HG02678 (cell line): ENCODE data around the gene VPS26C.
"Not testable (repeated sequence)": the region's sequence is repeated elsewhere in the genome, so short reads cannot be mapped to it uniquely, and the experiment has no call there.

ENCODE experiments used
- ATAC-seq: cut with Tn5 transposase; IDR thresholded peaks from one replicate; pipeline ENCODE4 v1.9.1; 2021; ENCODE audit warnings: mild to moderate bottlenecking, moderate library complexity; ENCODE audit not compliant: unreplicated experiment

The VPS26C gene

DNA sequence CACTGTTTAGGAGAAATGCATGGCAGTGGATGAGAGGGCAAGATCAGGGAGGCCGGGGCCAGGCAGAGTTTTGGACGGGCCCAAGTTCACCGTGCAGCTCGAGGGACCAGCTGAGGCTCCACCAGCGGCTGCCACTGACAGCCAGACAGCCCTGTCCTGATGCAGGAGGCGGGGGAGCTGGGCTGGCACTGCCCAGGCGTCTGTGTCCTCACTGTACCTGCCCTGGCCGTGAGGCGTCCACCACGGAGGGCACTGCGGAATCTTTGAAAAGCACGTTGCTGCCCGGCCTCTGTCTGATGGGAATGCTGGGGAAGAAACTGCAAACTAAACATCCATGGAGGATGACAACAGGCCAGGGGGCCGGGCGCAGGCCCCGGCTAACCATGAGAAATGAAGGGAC is 35.5 kb downstream of the VPS26C start:
- no peak for ATAC-seq

DNA sequence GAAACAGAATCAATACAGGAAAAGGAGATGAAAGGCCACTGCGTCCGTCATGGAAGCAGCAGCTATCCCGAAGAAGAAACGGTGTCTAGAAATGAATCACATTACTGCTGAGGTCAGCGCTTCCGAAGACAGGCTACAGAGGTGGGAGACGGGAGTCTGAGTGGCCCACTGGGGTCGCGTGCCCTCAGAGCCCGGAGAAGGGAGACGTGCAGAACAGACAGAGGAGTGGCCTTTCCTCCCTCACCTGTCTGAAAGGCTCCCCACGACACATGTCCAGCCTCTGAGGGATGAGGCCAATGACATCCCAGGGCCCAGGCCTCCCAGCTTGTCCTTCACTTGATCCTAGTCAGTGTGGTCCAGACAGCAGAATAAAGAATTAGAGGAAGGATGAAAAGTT is 35.9 kb downstream of the VPS26C start:
- no peak for ATAC-seq

DNA sequence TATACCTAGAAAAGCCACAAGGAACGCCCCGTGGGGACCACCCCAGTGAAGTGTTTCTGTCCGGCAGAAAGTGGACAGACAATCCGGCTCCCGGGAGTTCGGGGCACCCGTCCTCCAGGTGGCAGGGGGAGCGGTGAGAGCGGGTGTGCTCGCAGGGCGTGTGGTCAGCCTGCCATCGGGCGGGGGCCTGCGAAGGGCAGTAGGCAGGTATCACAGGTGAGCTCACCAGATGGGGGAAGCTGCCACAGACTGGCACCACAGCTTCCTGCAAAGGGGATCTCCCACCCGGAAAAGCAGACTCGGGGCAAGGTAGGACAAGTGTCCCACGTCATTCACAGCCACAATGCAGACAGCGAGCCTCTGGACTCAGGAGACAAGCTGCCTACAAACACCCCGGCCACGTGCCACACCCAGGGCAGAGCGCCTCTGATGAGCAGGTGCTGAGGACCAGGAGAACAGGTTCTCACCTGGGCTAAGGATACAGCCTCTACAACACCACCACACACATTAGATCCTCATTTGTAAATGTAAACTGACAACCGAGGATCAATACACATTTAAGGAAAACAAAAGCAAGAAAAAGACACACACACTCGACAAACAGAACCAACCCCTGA is 36.4 kb downstream of the VPS26C start:
- ATAC-seq, result no peak

DNA sequence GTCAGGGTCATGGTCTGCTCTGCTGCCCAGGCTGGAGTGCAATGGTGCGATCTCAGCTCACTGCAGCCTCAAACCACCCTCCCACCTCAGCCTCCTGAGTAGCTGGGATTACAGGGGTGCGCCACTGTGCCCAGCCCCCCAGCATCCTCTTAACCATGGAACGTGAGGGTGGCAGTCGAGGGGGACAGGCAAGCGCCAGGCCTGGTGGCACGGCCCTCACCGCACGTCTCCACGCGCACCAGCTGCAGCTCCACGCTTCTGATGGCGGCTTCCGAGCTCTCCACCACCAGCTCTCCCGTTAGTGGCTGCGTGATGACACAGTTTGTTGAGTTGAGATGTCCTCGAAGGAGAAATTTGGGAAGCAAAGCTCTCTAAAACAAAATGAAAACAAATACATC is 39.1 kb downstream of the VPS26C start:
- no peak for ATAC-seq

DNA sequence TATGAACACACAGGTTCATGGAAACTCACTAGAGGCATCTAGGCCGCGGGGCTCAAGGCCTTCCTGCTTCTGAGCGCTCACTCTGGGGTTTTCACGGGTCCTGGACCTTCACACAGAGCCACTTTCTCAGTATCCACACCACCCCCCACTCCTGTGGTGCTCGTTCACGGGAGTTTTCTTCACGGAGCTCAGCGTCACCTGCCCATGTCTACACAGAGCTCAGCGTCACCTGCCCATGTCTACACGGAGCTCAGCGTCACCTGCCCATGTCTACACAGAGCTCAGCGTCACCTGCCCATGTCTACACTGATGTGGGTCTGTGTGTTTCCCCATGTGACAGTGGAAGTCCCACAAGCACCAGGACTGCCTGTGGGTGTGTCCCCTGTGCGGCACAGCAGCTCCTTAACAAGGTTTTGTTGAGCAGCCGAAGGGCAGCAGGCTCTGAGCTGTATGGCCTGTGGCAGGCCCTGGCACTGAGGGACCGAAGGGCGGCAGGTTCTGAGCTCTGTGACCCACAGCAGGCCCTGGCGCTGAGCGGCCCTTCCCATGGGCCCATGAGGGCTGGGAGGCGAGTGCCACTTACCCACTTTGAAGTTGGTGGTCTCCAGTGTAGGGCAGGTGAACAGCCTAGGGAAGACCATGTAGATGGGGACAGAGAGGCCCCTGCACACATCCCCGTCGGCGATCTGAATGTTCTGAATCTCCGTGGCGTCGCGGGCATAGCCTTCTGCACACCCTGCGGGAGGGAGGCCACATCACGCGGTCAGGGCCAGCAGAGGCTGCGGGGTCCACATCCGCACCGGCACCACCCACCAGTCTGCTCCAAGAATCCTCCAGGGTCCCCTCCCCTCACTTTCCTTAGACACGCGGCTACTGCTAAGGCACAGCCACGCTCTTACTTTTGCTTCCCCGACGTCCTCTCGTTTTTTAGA is 39.8 kb downstream of the VPS26C start:
- no peak for ATAC-seq

DNA sequence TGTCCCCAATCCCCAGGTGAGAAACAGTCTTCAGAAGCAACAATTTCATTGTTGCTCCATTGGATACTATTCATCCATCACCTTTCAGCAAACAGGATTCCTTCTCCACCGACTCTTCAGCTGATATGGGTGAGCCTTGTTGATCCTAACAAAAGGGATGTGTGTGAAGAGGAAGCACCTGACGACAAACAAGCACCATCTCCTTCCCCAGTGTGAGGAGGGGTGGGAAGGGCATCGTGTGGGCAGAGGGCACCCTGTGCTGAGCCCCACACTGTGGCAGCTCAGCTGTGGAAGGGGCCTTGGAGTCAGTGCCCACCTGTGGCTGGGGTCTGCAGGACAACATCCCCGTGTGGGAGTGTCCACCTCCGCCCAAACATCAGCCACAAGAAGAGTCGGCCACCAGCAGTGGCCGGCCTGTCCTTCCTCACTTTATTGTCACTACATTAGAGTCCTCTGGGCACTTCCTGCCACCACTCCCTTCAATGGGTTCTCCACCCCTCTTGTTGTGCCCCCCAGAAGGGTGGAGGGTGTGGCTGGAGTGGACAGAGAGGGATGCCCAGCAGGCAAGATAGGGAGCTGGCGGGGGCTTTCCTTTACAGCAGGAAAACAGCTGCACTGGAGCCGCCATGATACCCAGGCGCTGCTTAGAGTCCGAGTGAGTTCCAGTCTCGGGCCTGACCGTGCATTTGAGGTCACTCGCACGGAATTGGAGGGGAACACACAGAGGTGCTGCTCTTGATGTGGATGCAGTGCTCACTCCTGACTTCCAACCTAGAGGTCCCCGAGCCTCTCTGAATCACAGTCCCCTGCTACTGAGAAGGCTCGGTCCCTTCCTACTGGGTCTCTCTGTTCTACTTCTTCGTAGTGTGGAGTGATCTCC is 40.9 kb downstream of the VPS26C start:
- no peak for ATAC-seq

DNA sequence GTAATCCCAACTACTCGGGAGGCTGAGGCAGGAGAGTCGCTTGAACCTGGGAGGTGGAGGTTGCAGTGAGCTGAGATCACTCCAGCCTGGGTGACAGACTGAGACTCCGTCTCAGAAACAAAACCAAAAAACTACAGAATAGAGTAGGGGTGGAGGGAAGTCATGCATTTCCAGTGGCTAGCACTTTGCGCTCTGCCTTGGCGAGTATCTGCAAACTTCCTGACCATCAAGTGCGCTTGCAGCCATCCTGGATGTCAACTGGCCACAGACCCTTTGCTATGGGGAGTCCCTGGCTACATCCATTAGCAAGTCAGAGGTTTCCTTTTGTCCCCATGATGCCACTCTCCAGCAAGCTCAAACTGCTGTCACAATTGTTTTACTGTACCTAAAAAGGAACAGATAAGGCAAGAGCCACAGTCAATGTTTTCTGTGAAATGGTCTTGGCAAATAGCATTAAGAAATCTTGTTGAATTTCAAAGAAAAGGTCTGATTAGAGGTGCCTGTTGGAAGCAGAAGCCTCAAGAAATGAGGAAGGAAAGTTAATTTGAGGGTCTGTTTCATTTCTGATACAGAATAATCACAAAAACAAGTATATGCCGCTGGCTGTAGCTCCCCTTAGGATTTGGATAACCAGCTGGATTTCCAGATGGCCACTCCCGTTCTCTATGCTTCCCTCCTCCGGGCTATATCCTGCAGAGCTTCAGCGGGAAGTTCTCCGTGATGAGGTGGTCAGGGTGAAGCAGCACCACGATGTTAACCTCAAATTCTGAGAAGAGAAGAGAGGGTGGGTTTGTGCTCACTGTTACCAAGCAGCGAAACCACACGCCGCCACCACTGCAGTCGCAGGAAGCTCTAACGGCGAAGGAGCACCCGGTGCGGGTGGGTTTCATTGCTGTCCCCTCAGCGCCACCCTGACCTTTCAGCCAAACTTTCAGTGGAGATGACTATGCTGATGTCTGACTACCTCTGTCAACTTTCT is 42.0 kb downstream of the VPS26C start:
- no peak for ATAC-seq

DNA sequence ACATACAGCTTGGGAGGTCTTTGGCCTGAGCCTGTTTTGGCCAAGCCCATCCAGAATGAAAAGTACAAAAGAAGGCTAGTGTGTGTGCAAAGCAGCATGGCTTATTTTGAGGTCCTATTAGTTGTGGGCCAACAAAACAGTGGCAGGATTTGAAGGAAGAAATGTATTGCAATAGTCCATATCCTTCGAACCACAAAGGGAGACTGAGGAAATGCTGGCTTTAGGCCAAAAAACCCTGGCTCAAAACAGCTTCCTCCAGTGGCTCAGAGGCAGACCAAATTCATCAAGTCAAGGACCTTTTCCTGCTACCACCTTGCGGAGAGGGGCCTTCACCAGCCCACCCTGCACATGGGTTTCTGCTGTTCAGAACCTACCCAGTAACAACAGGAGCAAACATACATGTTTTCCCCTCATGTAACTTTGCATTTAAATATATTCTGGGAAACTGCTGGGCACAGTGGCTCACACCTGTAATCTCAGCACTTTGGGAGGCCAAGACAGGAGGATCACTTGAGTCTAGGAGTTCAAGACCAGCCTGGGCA is 43.3 kb downstream of the VPS26C start:
- no peak for ATAC-seq

DNA sequence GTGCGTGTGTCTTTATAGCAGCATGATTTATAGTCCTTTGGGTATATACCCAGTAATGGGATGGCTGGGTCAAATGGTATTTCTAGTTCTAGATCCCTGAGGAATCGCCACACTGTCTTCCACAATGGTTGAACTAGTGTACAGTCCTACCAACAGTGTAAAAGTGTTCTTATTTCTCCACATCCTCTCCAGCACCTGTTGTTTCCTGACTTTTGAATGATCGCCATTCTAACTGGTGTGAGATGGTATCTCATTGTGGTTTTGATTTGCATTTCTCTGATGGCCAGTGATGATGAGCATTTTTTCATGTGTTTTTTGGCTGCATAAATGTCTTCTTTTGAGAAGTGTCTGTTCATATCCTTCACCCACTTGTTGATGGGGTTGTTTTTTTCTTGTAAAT is 44.9 kb downstream of the VPS26C start:
- ATAC-seq, result not testable (repeated sequence)

DNA sequence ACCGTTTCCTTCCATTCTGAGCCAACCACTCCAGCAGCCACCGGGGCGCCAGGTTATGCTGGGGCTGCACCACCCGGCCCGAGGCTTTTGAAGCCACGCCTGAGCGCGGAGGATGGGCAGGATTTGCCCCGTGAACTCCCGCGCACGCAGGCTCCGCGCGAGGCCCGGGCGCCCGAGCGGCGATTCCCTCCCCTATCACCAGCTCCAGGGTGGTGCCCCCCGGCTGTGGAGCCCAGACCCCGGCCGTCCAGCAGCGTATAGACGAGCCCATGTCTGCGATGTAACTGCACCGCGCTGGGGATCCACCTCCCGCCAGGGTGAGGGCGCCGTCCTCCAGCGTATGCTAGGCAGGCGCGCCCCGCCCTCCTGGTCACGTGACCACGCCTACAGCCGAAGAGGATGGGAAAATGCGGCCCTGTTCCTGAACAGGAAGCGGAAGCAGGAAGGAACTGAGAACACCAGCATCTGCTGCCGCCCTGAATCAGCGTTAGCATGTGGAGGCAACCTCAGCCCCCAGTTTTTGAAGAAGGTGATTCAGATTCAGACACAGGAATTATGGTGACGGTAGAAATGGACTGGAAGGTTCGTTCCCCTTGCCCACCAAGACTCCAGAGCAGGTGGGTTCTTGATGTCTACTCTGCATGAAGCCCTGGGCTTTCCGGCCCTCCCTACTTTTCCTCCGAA is 46.0 kb downstream of the VPS26C start:
- peak; percentile 88 for ATAC-seq

DNA sequence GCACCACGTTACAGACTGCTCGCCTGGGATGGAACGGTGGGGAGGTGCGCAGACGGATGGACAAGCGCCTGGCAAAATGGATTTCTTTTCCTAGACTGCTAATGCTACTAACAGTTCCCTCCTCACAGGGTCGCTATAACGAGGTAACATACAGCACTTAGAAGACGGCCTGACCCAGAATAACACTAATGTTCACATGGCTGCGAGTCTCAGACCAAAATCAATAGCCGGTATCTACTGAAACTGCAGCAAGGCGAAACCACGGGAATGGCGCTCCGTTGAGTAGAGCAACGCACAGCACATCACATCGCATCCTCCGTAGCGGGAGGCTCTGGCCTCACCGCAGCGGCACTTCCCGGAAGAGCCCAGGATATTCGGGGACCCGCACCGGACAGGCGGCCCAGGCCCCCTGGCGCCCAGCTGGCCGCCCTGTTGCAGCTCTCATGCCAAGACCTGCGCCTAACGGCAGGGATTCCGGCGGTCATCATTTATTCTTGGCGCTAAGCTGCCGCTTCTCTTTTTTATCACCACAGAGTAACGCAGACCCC is 46.6 kb downstream of the VPS26C start:
- peak; percentile 33 for ATAC-seq

DNA sequence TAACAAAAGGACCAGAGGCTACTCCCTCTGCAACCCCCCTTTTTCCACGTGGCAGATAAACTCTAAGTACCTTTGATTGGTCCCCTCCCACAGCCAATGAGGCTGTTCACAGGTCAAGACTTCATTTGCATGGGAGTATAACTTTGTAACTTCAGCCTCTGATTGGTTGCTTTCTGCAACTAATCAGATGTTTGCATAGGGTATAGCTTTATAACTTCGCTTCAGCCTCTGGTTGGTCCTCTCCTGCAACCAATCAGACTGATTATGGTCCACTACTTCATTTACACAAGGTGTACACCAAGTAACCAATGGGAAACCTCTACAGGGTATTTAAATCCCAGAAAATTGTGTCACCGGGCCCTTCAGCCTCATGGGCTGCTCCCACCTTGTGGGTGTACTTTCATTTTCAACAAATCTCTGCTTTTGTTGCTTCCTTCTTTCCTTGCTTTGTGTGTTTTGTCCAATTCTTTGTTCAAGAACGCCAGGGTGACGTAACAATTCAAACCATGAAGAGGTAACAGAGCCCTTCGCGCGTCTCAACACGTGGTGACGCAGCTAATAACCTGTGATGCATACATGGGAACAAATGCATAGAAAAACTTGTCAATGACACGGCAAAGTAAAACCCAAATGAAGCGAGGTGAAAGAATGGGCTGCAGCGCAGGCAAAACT is 47.2 kb downstream of the VPS26C start:
- ATAC-seq, result no peak

DNA sequence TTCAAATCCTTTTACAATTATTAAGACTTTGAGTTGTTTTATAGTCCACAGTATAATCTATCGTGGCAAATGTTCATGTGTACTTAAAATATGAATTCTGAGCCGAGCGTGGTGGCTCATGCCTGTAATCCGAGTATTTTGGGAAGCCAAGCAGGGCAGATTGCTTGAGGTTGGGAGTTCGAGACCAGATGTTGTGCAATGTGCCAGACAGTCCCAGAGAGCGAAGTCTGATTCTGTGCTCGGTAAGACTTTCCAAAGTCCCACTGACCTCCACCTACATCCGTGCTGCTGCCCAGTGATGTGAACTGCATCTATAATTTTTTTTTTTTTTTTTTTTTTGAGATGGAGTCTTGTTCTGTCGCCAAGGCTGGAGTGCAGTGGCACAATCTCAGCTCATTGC is 52.2 kb downstream of the VPS26C start:
- no peak for ATAC-seq

DNA sequence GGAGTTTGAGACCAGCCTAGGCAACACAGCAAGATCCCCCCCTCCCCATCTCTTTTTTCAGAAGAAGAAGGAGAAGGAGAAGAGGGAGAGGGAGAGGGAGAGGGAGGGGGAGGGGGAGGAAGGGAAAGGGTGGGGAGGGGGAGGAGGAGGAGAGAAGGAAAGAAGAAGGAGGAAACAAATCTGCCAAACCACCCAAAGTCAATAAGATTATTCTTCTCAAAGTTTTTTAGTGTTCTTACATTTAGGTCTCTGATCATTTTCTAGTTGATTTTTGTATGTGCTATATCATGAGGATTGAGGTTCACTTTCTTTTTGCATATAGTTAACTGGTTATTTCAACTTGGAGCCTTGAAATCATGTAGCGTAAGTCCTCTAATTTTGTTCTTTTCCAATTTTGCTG is 56.3 kb downstream of the VPS26C start:
- ATAC-seq, result no peak

DNA sequence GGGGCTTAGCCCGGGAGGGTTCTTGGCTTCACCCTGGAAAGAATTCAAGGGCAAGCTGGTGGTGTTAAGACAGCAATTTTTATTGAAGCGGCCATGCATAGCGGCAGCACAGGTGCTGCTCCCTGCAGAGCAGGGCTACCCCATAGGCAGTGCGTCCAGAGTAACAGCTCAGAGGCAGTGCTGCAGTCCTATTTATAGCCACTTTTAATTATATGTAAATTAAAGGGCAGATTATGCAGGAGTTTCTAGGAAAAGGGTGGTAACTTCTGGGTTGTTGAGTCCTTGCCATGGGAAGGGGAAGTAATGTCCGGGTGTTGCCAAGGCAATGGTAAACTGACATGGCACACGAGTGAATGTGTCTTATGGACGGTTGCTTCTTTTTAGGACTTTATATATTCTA is 57.0 kb downstream of the VPS26C start:
- ATAC-seq, result no peak

DNA sequence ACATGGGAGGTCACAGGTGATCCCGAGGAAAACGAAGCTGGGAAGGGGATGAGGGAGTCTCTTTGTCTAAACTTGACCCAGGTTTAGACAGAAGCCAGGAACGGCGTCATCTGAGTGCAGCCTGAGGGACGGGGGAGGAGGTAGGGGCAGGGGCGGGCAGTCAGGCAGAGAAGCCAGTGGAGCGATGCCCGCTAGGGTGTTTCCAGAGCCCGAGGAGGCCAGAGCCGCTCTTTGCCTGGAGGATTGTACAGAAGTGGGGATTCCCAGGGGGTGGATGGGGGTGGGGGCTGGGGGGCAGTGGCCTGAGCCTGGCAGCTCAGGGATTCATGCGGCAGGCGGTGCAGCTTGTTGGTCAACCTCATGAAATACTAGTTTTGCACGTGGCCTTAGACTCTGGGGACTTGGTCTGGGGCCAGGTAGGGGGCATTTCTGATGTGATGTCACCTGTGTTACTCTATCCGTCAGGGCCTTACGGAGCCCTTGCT is 58.4 kb downstream of the VPS26C start:
- ATAC-seq, result no peak

DNA sequence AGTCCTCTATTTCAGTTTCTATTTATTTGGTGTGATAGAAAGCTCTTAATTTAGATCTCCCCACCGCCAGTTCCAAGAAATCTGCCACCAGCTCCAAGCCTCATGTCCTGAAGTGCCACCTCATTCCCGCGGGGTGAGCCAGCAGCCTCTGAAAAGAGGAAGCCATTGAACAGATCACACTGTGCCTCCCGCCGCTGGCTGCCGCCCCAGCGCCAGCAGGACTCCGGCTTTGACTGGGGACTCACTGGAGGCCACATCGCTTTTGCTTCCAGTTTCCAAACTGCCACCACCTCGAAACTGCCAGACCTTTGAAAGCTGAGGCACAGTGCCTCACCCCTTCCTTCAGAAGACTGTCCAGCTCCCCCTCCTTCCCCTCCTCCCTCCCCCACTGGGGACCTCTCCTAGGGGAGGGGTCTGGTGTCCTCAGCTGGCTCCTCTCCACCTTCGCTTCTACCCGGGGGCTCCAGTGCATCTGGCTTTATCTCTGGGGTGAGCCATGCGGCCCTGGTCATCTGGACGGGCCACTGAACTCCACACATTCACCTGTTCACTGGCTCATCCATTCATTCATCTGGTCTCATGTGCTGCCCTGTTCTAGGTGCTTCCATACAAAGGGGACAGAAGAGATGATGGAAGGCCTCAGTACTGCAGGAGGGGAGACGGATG is 58.9 kb downstream of the VPS26C start:
- ATAC-seq, result peak; percentile 54

DNA sequence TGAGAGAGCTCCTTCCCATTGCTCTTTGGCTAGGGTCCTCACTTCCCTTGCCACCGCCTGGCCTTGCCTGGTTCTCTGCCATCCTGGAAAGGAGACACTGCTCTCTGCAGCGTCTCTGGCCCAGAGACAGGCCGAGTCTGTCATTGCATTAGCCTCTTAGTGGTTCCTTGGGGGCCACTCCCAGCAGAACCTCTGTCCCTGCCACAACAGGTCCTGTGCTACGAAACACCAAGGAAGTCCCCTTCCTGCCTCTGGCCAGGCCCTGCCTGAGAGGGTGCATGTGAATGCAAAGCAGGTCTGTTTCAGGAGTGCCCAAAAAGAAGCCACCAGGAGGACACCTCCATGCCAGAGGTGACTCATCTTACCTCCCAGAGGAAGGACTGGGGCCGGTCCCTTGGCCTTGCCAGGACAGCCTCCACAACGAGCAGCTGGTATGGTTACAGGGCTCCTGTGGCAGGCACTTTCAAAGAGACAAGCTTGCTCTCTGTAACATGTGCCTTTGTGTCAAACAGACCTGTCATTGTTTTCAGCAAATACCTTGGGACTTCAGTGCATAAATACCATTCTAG is 59.6 kb downstream of the VPS26C start:
- peak; percentile 55 for ATAC-seq
